Stimulated activated CD4-positive, alpha-beta T cell treated with anti-CD3 and anti-CD28 coated beads, Interleukin-4, amount 100 ng/mL, for 4 hours (primary cell): ENCODE results near the gene REXO1.
"Not testable (repeated sequence)": the region's sequence is repeated elsewhere in the genome, so short reads cannot be mapped to it uniquely, and the experiment has no call there.

Experiments
- DNase-seq, 2 experiments: peaks; one replicate each; pipeline ENCODE4 v3.0.0-alpha.2; 2020

REXO1 gene

GRCh38 chr19:1848399-1849131 is at the start of gene REXO1:
REXO1 (minus strand) TSS chr19:1848483; CDS start chr19:1848358, 125 bp downstream.
- peak; percentile 95 to 96 for DNase-seq

GRCh38 chr19:1896508-1896907 is 48.2 kb upstream of the REXO1 start:
- no peak for DNase-seq

- DNase-seq = no peak
Observed at GRCh38 chr19:1893791-1894190, 45.5 kb upstream of the REXO1 start.

- no peak for DNase-seq
Observed at GRCh38 chr19:1889907-1890306, 41.6 kb upstream of the REXO1 start.

GRCh38 chr19:1888385-1888784 is 40.1 kb upstream of the REXO1 start:
- no peak for DNase-seq

GRCh38 chr19:1886360-1886759 is 38.1 kb upstream of the REXO1 start:
- DNase-seq = not testable (repeated sequence)

- DNase-seq = peak; percentile 93 to 96
Observed at GRCh38 chr19:1885398-1886119, 37.3 kb upstream of the REXO1 start, which contains the start of gene ABHD17A. ABHD17A (minus strand) TSS chr19:1885496; CDS start chr19:1881566, 3,930 bp downstream.

- no peak for DNase-seq
Observed at GRCh38 chr19:1884719-1885334, 36.5 kb upstream of the REXO1 start.

- no peak for DNase-seq
Observed at GRCh38 chr19:1884291-1884718, 36.0 kb upstream of the REXO1 start.

GRCh38 chr19:1883784-1884183 is 35.5 kb upstream of the REXO1 start:
- no peak for DNase-seq

- DNase-seq = no peak
Observed at GRCh38 chr19:1882786-1883692, 34.8 kb upstream of the REXO1 start.

- peak; percentile 44 to 67 for DNase-seq
Observed at GRCh38 chr19:1882089-1882785, 34.0 kb upstream of the REXO1 start.

GRCh38 chr19:1881393-1882088 is 33.3 kb upstream of the REXO1 start:
- not testable (repeated sequence) for DNase-seq

- DNase-seq = no peak
Observed at GRCh38 chr19:1880611-1881392, 32.5 kb upstream of the REXO1 start.

GRCh38 chr19:1879982-1880381 is 31.7 kb upstream of the REXO1 start:
- not testable (repeated sequence) for DNase-seq

- not testable (repeated sequence) for DNase-seq
Observed at GRCh38 chr19:1878583-1878982, 30.3 kb upstream of the REXO1 start.

- not testable (repeated sequence) for DNase-seq
Observed at GRCh38 chr19:1877280-1877660, 29.0 kb upstream of the REXO1 start.

GRCh38 chr19:1876496-1877279 is 28.4 kb upstream of the REXO1 start:
- not testable (repeated sequence) for DNase-seq
